ENCODE results near the gene PDE8A.

DNA sequence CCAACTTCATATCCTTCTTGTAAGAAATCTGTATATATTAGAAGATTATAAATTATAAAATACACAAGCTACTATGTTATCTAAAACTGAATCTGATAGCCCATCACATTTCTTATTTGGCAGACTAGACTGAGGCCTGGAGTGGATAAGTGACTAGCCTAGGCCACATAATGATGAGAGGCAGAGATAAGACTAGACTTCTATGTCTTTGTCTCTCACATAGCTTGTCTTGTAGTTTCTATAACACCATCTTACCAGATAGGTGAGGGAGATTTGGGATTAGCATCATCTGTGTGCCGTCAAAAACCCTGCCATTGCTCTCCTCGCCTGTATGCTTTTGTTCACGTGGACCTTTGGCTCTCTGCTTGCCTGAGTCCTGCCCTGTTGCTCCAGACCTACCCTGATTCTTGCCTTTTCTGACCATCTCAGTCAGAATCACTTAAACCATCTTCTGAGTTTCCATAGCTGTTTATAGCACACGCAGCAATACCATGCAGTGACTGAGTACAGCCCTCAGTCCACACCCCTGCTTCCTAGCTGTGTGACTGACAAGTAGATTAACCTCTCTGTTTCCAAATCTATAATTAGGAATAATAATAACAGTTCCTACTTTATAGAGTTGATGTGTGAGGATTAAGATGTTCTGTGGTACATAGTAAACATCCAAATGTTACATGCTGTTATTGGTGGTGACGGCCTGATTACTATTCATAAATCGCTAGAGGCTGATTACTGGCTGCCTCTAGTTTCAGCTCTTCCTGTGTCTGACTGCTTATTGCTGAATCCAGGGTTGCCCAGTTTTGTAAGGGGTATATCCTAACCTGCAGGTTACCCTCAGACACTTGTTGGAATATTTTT, 49.7 kb downstream of the PDE8A start:
- TF ChIP-seq, protein P1, sequence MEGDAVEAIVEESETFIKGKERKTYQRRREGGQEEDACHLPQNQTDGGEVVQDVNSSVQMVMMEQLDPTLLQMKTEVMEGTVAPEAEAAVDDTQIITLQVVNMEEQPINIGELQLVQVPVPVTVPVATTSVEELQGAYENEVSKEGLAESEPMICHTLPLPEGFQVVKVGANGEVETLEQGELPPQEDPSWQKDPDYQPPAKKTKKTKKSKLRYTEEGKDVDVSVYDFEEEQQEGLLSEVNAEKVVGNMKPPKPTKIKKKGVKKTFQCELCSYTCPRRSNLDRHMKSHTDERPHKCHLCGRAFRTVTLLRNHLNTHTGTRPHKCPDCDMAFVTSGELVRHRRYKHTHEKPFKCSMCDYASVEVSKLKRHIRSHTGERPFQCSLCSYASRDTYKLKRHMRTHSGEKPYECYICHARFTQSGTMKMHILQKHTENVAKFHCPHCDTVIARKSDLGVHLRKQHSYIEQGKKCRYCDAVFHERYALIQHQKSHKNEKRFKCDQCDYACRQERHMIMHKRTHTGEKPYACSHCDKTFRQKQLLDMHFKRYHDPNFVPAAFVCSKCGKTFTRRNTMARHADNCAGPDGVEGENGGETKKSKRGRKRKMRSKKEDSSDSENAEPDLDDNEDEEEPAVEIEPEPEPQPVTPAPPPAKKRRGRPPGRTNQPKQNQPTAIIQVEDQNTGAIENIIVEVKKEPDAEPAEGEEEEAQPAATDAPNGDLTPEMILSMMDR (conservative IDR thresholded peaks at IDR 0.05; ENCODE audit: low read depth, low read length) = no peak
- TF ChIP-seq EZH2 (IDR thresholded peaks at IDR 0.05; ENCODE audit: low read length, unreplicated experiment) = no peak
- TF ChIP-seq EZH2phosphoT487 (IDR thresholded peaks at IDR 0.05; ENCODE audit: borderline replicate concordance, low read length) = no peak

Data from PC-3 (cell line).